GM06990 (cell line): ENCODE data around the gene VSTM2B.

ENCODE experiments used
- DNase-seq: peaks from one replicate; pipeline ENCODE4 v3.0.0-alpha.2; 2011; ENCODE audit not compliant: insufficient read length; ENCODE audit errors: extremely low read depth
- H3K27me3 ChIP-seq: replicated peaks from 2 replicates; pipeline ENCODE4 v1.6.0; 2011; ENCODE audit warnings: low read length; ENCODE audit not compliant: control insufficient read depth, insufficient read depth
- H3K36me3 ChIP-seq: 2 replicates; pipeline ENCODE4 v1.5.1; 2011; ENCODE audit warnings: low read length; ENCODE audit not compliant: control insufficient read depth, insufficient read depth
- H3K4me3 ChIP-seq: replicated peaks from 2 replicates; pipeline ENCODE4 v1.5.1; 2011; ENCODE audit warnings: low read depth, mild to moderate bottlenecking, control low read depth, low read length
- CTCF ChIP-seq: IDR thresholded peaks from 2 replicates; pipeline ENCODE4 v1.5.1; 2011; ENCODE audit warnings: low read length, control low read depth, mild to moderate bottlenecking, inconsistent platforms; ENCODE audit not compliant: insufficient read depth, poor library complexity, severe bottlenecking

Gene VSTM2B

GRCh38 chr19:29508181-29508580 lies 17.6 kb upstream of the VSTM2B start:
- no peaks in the 10 kb centered on the region for H3K36me3 ChIP-seq
- TF ChIP-seq CTCF, result no peak
- H3K4me3 ChIP-seq, result no peak overlapping the region
- no peaks in the 10 kb centered on the region; the same call in 1 of the 2 replicates for H3K27me3 ChIP-seq
- DNase-seq, result no peak

GRCh38 chr19:29509456-29509855 lies 16.3 kb upstream of the VSTM2B start:
- Histone ChIP-seq H3K4me3 (no peak overlapping the region), H3K27me3 (no peaks in the 10 kb centered on the region; the same call in 1 of the 2 replicates)
- no peak for TF ChIP-seq CTCF

GRCh38 chr19:29510701-29511265 lies 15.0 kb upstream of the VSTM2B start:
- TF ChIP-seq CTCF, result no peak
- Histone ChIP-seq H3K36me3 (no peaks in the 10 kb centered on the region), H3K4me3 (no peak overlapping the region), H3K27me3 (no peaks in the 10 kb centered on the region; the same call in 1 of the 2 replicates)
- no peak for DNase-seq

More at GRCh38 chr19:29509456-29509855, 16.3 kb upstream of the VSTM2B start:
- DNase-seq, result no peak
- H3K36me3 ChIP-seq, result no peaks in the 10 kb centered on the region

GRCh38 chr19:29511768-29512167 lies 14.0 kb upstream of the VSTM2B start:
- no peaks in the 10 kb centered on the region; the same call in 1 of the 2 replicates for H3K27me3 ChIP-seq
- no peaks in the 10 kb centered on the region for H3K36me3 ChIP-seq
- H3K4me3 ChIP-seq, result no peak overlapping the region
- DNase-seq, result no peak
- TF ChIP-seq CTCF, result no peak

- TF ChIP-seq CTCF, result no peak
Measured at GRCh38 chr19:29512748-29513147, 13.0 kb upstream of the VSTM2B start.

More at GRCh38 chr19:29512748-29513147, 13.0 kb upstream of the VSTM2B start:
- no peaks in the 10 kb centered on the region for H3K36me3 ChIP-seq
- no peaks in the 10 kb centered on the region; the same call in 1 of the 2 replicates for H3K27me3 ChIP-seq
- no peak overlapping the region for H3K4me3 ChIP-seq
- DNase-seq, result no peak
